Trophoblast cell (in vitro differentiated cells and primary cell): ENCODE results near the gene SMS.

Source experiments
- DNase-seq, 2 donors: peaks; one replicate each; pipeline ENCODE4 v3.0.0-alpha.2; 2016
- H2AFZ ChIP-seq: 2 replicates; pipeline ENCODE4 v1.6.1; 2013; ENCODE audit warnings: low read length, moderate library complexity, mild to moderate bottlenecking; ENCODE audit not compliant: insufficient read depth, poor library complexity
- H2AK5ac ChIP-seq: 2 replicates; pipeline ENCODE4 v1.6.1; 2013; ENCODE audit warnings: mild to moderate bottlenecking, low read length
- H2BK120ac ChIP-seq: 2 replicates; pipeline ENCODE4 v1.6.1; 2013; ENCODE audit warnings: low read length, mild to moderate bottlenecking, moderate library complexity; ENCODE audit not compliant: insufficient read depth, poor library complexity
- H2BK12ac ChIP-seq: 2 replicates; pipeline ENCODE4 v1.6.1; 2013; ENCODE audit warnings: mild to moderate bottlenecking, low read length, moderate library complexity
- H2BK5ac ChIP-seq: 2 replicates; pipeline ENCODE4 v1.6.1; 2013; ENCODE audit warnings: low read length, low read depth, moderate library complexity, mild to moderate bottlenecking; ENCODE audit not compliant: poor library complexity
- H3K14ac ChIP-seq: 2 replicates; pipeline ENCODE4 v1.6.1; 2013; ENCODE audit warnings: mild to moderate bottlenecking, low read length
- H3K18ac ChIP-seq: 2 replicates; pipeline ENCODE4 v1.6.1; 2013; ENCODE audit warnings: mild to moderate bottlenecking, low read length
- H3K23ac ChIP-seq: 2 replicates; pipeline ENCODE4 v1.6.1; 2013; ENCODE audit warnings: low read length
- H3K27ac ChIP-seq: 2 replicates; pipeline ENCODE4 v1.5.1; 2013; ENCODE audit warnings: low read depth, mild to moderate bottlenecking, inconsistent platforms, low read length, moderate library complexity
- H3K27me3 ChIP-seq: 2 replicates; pipeline ENCODE4 v1.6.1; 2013; ENCODE audit warnings: inconsistent platforms, mild to moderate bottlenecking, low read length, moderate library complexity; ENCODE audit not compliant: insufficient read depth
- H3K36me3 ChIP-seq, 2 experiments: 1 replicate in 1 of 2; 2 replicates in 1 of 2; pipeline ENCODE4 v1.6.1; 2013; ENCODE audit warnings: low read length in 2 of 2, mild to moderate bottlenecking in 2 of 2, moderate library complexity in 1 of 2; ENCODE audit not compliant: insufficient read depth in 2 of 2, control insufficient read depth in 1 of 2
- H3K4ac ChIP-seq: 2 replicates; pipeline ENCODE4 v1.6.1; 2013; ENCODE audit warnings: low read depth, mild to moderate bottlenecking, low read length, moderate library complexity
- H3K4me1 ChIP-seq, 2 experiments: 1 replicate in 1 of 2; 2 replicates in 1 of 2; pipeline ENCODE4 v1.6.1; 2013; ENCODE audit warnings: low read length in 2 of 2, mild to moderate bottlenecking in 2 of 2, moderate library complexity in 1 of 2; ENCODE audit not compliant: insufficient read depth in 2 of 2, control insufficient read depth in 1 of 2
- H3K4me2 ChIP-seq: 2 replicates; pipeline ENCODE4 v1.6.1; 2013; ENCODE audit warnings: inconsistent platforms, mild to moderate bottlenecking, low read length, moderate library complexity
- H3K4me3 ChIP-seq: 2 replicates; pipeline ENCODE4 v1.5.1; 2013; ENCODE audit warnings: mild to moderate bottlenecking, low read depth, low read length, inconsistent platforms
- H3K79me1 ChIP-seq: one replicate; pipeline ENCODE4 v1.6.1; 2013; ENCODE audit warnings: low read length
- H3K79me2 ChIP-seq: 2 replicates; pipeline ENCODE4 v1.6.1; 2013; ENCODE audit warnings: low read length, mild to moderate bottlenecking; ENCODE audit not compliant: control insufficient read depth, insufficient read depth, poor library complexity
- H3K9ac ChIP-seq: 2 replicates; pipeline ENCODE4 v1.6.1; 2013; ENCODE audit warnings: mild to moderate bottlenecking, low read length
- H3K9me3 ChIP-seq: 2 replicates; pipeline ENCODE4 v1.6.1; 2013; ENCODE audit warnings: low read depth, mild to moderate bottlenecking, control low read depth, inconsistent platforms, low read length; ENCODE audit not compliant: insufficient read depth
- H4K12ac ChIP-seq: 2 replicates; pipeline ENCODE4 v1.6.1; 2013; ENCODE audit warnings: low read depth, mild to moderate bottlenecking, low read length, moderate library complexity
- H4K8ac ChIP-seq: 2 replicates; pipeline ENCODE4 v1.6.1; 2013; ENCODE audit warnings: low read depth, mild to moderate bottlenecking, low read length, moderate library complexity
- H4K91ac ChIP-seq: one replicate; pipeline ENCODE4 v1.6.1; 2013; ENCODE audit warnings: low read depth, mild to moderate bottlenecking, low read length, moderate library complexity
- WGBS: extraction: QIAGEN DNeasy Blood & Tissue Kit; methylation state at CpG from one replicate; pipeline ENCODE4 v1.1.7; 2013; ENCODE audit warnings: missing lambda C conversion rate; ENCODE audit not compliant: insufficient read length, insufficient coverage; ENCODE audit errors: extremely low coverage; 5-methylcytosine and 5-hydroxymethylcytosine counted together

SMS gene

DNA sequence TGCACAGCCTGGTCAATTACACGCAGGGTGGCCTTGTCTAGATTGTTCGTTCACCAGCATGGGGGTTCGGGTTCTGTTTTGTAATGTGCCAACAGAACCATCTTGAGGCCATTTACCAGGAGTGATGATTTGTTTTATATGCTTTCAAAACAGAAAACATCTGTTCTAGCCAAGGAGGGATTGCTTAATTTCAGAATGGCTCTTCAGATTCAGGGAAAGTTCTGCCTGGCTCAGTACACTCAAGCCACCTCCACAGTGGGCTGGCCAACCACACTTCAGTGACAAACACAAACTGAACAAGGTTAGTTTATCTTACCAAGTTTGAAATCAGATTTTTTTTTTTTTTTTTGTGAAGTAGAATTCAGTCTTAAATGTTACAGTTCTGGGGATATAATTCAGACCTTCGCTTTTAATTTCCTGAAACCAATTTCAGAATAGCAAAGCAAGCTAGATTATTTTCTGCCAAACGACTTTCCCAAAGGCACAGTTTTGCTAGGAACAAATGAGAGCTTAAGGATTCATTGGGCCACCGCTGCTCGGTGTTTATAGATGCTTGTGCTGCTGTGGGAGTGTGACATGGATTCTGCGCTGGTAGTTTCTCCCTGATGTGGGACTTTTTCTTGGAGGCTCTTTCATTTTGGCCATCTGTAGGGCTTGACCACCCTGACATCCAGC is 23.4 kb downstream of the SMS start:
- Histone ChIP-seq H3K14ac (no peak overlapping the region), H3K4me2 (no peak overlapping the region), H3K4me1 (peaks cover 0 to 4% of the 10 kb centered on the region in 2 experiments), H4K12ac (no peak overlapping the region), H3K27me3 (no peaks in the 10 kb centered on the region), H3K79me1 (no peaks in the 10 kb centered on the region), H2BK12ac (no peak overlapping the region), H3K9ac (no peak overlapping the region), H2BK5ac (no peak overlapping the region), H3K36me3 (peaks cover 12 to 15% of the 10 kb centered on the region in 2 experiments), H3K79me2 (peaks cover 4% of the 10 kb centered on the region), H3K4ac (peak overlapping the region; percentile 4), H2BK120ac (no peak overlapping the region), H2AK5ac (no peak overlapping the region), H4K91ac (no peak overlapping the region), H3K27ac (no peak overlapping the region), H3K18ac (no peak overlapping the region), H2AFZ (no peak overlapping the region), H3K23ac (no peak overlapping the region), H3K4me3 (no peak overlapping the region), H3K9me3 (no peaks in the 10 kb centered on the region), H4K8ac (no peak overlapping the region)
- WGBS = no CpG with 5 or more reads among the region's 8 CpGs
- DNase-seq = no peak

DNA sequence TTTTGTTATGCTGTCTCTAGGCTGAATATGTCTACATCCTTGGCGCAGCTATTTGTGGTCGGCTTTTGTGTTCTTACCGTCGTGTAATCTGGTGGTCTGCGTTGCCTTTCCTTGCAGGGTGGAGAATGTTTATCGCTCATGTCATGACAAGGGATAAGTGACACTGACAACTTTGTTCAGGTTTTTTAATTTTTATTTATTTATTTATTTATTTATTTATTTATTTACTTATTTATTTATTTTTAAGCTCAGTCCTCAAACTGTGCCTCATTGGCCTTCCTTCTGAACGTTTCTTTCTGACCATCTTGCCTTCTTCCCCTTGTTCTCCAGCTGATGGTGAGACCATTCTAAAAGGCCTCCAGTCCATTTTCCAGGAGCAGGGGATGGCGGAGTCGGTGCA is 26.4 kb downstream of the SMS start:
- no peak overlapping the region for H3K9ac ChIP-seq
- H3K4me1 ChIP-seq = no peaks in the 10 kb centered on the region
- no peak overlapping the region for H3K18ac ChIP-seq
- no peak overlapping the region for H3K14ac ChIP-seq
- no peak for DNase-seq
- no peak overlapping the region for H2BK120ac ChIP-seq
- H3K79me1 ChIP-seq = no peaks in the 10 kb centered on the region
- no peak overlapping the region for H4K12ac ChIP-seq
- no peak overlapping the region for H4K91ac ChIP-seq
- H2BK12ac ChIP-seq = no peak overlapping the region
- WGBS = no CpG with 5 or more reads among the region's 9 CpGs
- H3K4ac ChIP-seq = no peak overlapping the region
- H3K4me3 ChIP-seq = no peak overlapping the region
- no peak overlapping the region for H3K27ac ChIP-seq
- H2AK5ac ChIP-seq = no peak overlapping the region
- H2AFZ ChIP-seq = no peak overlapping the region
- no peak overlapping the region for H2BK5ac ChIP-seq
- H3K79me2 ChIP-seq = peaks cover 4% of the 10 kb centered on the region
- H3K9me3 ChIP-seq = no peaks in the 10 kb centered on the region
- H3K4me2 ChIP-seq = no peak overlapping the region
- no peaks in the 10 kb centered on the region for H3K27me3 ChIP-seq
- H4K8ac ChIP-seq = no peak overlapping the region
- H3K36me3 ChIP-seq = peaks cover 15 to 23% of the 10 kb centered on the region in 2 experiments
- H3K23ac ChIP-seq = no peak overlapping the region

DNA sequence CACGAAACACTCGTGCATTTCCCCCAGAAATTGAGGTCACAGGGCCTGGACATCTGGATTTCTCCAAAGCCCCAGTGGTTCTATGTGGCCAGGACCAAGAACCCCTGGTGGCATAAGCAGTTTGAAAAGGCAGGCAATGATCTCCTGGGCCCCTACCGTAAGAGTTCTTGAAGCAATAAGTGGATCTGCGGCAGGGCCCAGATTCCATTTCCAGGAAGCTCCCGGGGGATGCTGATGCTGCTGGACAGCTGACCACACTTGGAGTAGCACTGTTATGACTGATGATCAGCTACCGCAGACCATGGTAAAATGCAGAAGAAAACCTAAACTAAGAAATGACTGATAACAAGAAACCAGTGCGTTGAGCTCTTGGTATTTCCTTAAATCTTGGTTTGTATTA is 27.8 kb downstream of the SMS start:
- H3K27ac ChIP-seq = no peak overlapping the region
- peaks cover 2% of the 10 kb centered on the region for H3K79me2 ChIP-seq
- no peak overlapping the region for H3K18ac ChIP-seq
- no peak for DNase-seq
- H2BK5ac ChIP-seq = no peak overlapping the region
- H3K4me1 ChIP-seq = peaks cover 7 to 9% of the 10 kb centered on the region in 2 experiments
- no peak overlapping the region for H4K91ac ChIP-seq
- peaks cover 15 to 21% of the 10 kb centered on the region in 2 experiments for H3K36me3 ChIP-seq
- H4K8ac ChIP-seq = no peak overlapping the region
- no peaks in the 10 kb centered on the region for H3K27me3 ChIP-seq
- H2AK5ac ChIP-seq = no peak overlapping the region
- no peak overlapping the region for H2AFZ ChIP-seq
- no CpG with 5 or more reads among the region's 7 CpGs for WGBS
- H3K14ac ChIP-seq = no peak overlapping the region
- H3K79me1 ChIP-seq = peaks cover 6% of the 10 kb centered on the region
- H3K9me3 ChIP-seq = no peaks in the 10 kb centered on the region
- H3K4me3 ChIP-seq = no peak overlapping the region
- no peak overlapping the region for H3K9ac ChIP-seq
- H3K23ac ChIP-seq = no peak overlapping the region
- no peak overlapping the region for H3K4me2 ChIP-seq
- no peak overlapping the region for H2BK12ac ChIP-seq
- H2BK120ac ChIP-seq = no peak overlapping the region
- H3K4ac ChIP-seq = no peak overlapping the region
- no peak overlapping the region for H4K12ac ChIP-seq

DNA sequence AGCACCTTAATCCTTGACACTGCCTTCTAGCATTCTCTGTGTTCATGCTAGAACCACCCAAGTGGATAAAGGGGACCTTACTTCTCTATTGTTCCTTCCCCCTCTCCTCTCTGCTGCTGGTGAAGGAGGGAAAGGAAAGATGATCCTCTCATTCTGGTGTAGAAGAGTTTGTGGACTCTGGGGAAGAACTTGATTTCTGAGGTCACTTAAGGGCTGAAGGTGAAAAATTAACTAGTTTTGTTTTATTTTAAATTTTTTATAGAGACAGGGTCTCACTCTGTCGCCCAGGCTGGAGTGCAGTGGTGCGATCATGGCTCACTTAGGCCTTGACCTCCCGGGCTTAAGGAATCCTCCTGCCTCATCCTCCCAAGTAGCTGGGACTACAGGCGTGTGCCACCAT is 29.8 kb downstream of the SMS start:
- Histone ChIP-seq H3K4me3 (no peak overlapping the region), H3K27ac (no peak overlapping the region), H4K8ac (no peak overlapping the region), H4K91ac (no peak overlapping the region), H3K18ac (no peak overlapping the region), H2AFZ (no peak overlapping the region), H3K79me2 (no peaks in the 10 kb centered on the region), H4K12ac (no peak overlapping the region), H2BK12ac (no peak overlapping the region), H3K4me2 (no peak overlapping the region), H2AK5ac (no peak overlapping the region), H3K4me1 (peaks cover 7 to 13% of the 10 kb centered on the region in 2 experiments), H3K79me1 (peaks cover 6% of the 10 kb centered on the region), H2BK5ac (no peak overlapping the region), H3K9me3 (no peaks in the 10 kb centered on the region), H3K27me3 (no peaks in the 10 kb centered on the region), H3K36me3 (peaks cover 17 to 21% of the 10 kb centered on the region in 2 experiments), H2BK120ac (no peak overlapping the region), H3K4ac (no peak overlapping the region), H3K23ac (no peak overlapping the region), H3K14ac (no peak overlapping the region), H3K9ac (no peak overlapping the region)
- DNase-seq = no peak
- no CpG with 5 or more reads among the region's 4 CpGs for WGBS
